GM12878 (cell line): Measurements from ENCODE around the gene TYRP1. TPM values are rescaled to one million over a fixed set of nuclear protein-coding genes. Genes with fewer than 3 reads are reported as not detected.

Experiments used
- ATAC-seq: fragments of 200-7000 bp; cut with Tn5 transposase; 3 replicates; pipeline ENCODE4 v1.9.1; 2020; ENCODE audit warnings: mild to moderate bottlenecking, moderate library complexity
- BruUV-seq: library from RNA; stranded (reverse); fragments of 400-500 nt; replicated peaks from 2 replicates; lab custom pipeline; 2021; lab: Mats Ljungman, UMichigan
- CTCF ChIA-PET: fragments of 300-600 bp; sonication (Branson Sonifier 250); formaldehyde crosslinking; extraction: SDS; loops from one replicate; lab custom pipeline; 2021; ENCODE audit warnings: inconsistent platforms; lab: Yijun Ruan, JAX
- POLR2A ChIA-PET: fragments of 350-600 bp; formaldehyde crosslinking; extraction: SDS; loops from one replicate; lab custom pipeline; 2021; ENCODE audit warnings: inconsistent platforms; lab: Charles Lee
- RAD21 ChIA-PET: fragments of 300-600 bp; sonication (Branson Sonifier 250); formaldehyde crosslinking; loops from one replicate; lab custom pipeline; 2023; ENCODE audit warnings: antibody characterized with exemption; ENCODE audit not compliant: unreplicated experiment; lab: Charles Lee
- SMC1A ChIA-PET: fragments of 300-600 bp; sonication (Branson Sonifier 250); formaldehyde crosslinking; loops from one replicate; lab custom pipeline; 2023; ENCODE audit not compliant: unreplicated experiment, uncharacterized antibody; lab: Charles Lee
- DNase-seq: peaks from one replicate; pipeline ENCODE4 v3.0.0-alpha.2; 2011; ENCODE audit warnings: low read depth, low spot score
- FAIRE-seq: peaks from 3 replicates; lab custom pipeline; 2011; peaks lifted over from hg19 to GRCh38; lab: Jason Lieb, UNC
- H2AFZ ChIP-seq: 2 replicates; pipeline ENCODE4 v1.6.0; 2011; ENCODE audit warnings: low read depth, low read length, control low read depth; ENCODE audit not compliant: control insufficient read depth
- H3K27ac ChIP-seq: 2 replicates; pipeline ENCODE4 v1.5.1; 2011; ENCODE audit warnings: control low read depth; ENCODE audit not compliant: control insufficient read depth, insufficient read depth
- H3K27me3 ChIP-seq, 2 experiments: replicated peaks in 1 of 2; 2 replicates each; pipeline versions ENCODE4 v1.6.0 to v1.6.1; 2011; ENCODE audit warnings: low read length in 1 of 2; ENCODE audit not compliant: control insufficient read depth in 2 of 2, insufficient read depth in 2 of 2
- H3K36me3 ChIP-seq, 2 experiments: 2 replicates each; pipeline ENCODE4 v1.5.1; 2011; ENCODE audit warnings: low read length in 1 of 2; ENCODE audit not compliant: control insufficient read depth in 2 of 2, insufficient read depth in 2 of 2
- H3K4me1 ChIP-seq: 2 replicates; pipeline ENCODE4 v1.6.1; 2011; ENCODE audit warnings: mild to moderate bottlenecking, low read length, moderate library complexity, mixed read lengths; ENCODE audit not compliant: control insufficient read depth, insufficient read depth
- H3K4me2 ChIP-seq: 2 replicates; pipeline ENCODE4 v1.6.0; 2011; ENCODE audit warnings: control low read depth; ENCODE audit not compliant: control insufficient read depth, insufficient read depth
- H3K4me3 ChIP-seq: fragments of 200-600 bp; sonication (generic); 2 replicates; pipeline ENCODE4 v1.5.1; 2016
- H3K79me2 ChIP-seq: 2 replicates; pipeline ENCODE4 v1.6.0; 2011; ENCODE audit warnings: low read length; ENCODE audit not compliant: control insufficient read depth, insufficient read depth
- H3K9ac ChIP-seq: 2 replicates; pipeline ENCODE4 v1.8.0; 2011; ENCODE audit warnings: low read length, control low read depth, mixed read lengths; ENCODE audit not compliant: control insufficient read depth, insufficient read depth
- H3K9me3 ChIP-seq: replicated peaks from 3 replicates; pipeline ENCODE4 v1.5.1; 2011; ENCODE audit warnings: mild to moderate bottlenecking, low read length; ENCODE audit not compliant: control insufficient read depth, insufficient read depth
- H4K20me1 ChIP-seq: 2 replicates; pipeline ENCODE4 v1.6.0; 2011; ENCODE audit not compliant: control insufficient read depth, insufficient read depth
- BCL11A ChIP-seq: IDR thresholded peaks from 2 replicates; pipeline ENCODE4 v1.6.1; 2011; ENCODE audit warnings: low read depth, low read length
- CEBPB ChIP-seq, 2 experiments: fragments of 150-350 bp in 1 of 2; IDR thresholded peaks; 2 replicates each; pipeline ENCODE4 v1.6.1; 2012 to 2014; ENCODE audit warnings: low read depth in 2 of 2, low read length in 2 of 2, borderline replicate concordance in 1 of 2, inconsistent platforms in 1 of 2
- CEBPZ ChIP-seq: fragments of 150-350 bp; IDR thresholded peaks from 2 replicates; pipeline ENCODE4 v1.6.1; 2016; ENCODE audit warnings: low read depth, low read length
- CHD1 ChIP-seq: IDR thresholded peaks from 2 replicates; pipeline ENCODE4 v1.6.1; 2012; ENCODE audit warnings: low read depth, low read length, improper control_type of control experiment
- CHD4 ChIP-seq: fragments of 200-600 bp; sonication (generic); IDR thresholded peaks from 2 replicates; pipeline ENCODE4 v1.6.1; 2016; ENCODE audit warnings: mild to moderate bottlenecking
- E2F4 ChIP-seq: IDR thresholded peaks from 2 replicates; pipeline ENCODE4 v1.6.1; 2012; ENCODE audit warnings: low read depth, low read length, improper control_type of control experiment
- ESRRA ChIP-seq: IDR thresholded peaks from 2 replicates; pipeline ENCODE4 v1.6.1; 2012; ENCODE audit warnings: mild to moderate bottlenecking, low read length, improper control_type of control experiment
- FOS ChIP-seq: IDR thresholded peaks from 3 replicates; pipeline ENCODE4 v1.6.1; 2011; ENCODE audit warnings: borderline replicate concordance; ENCODE audit not compliant: insufficient read length; ENCODE audit errors: extremely low read depth
- FOXM1 ChIP-seq: IDR thresholded peaks from 2 replicates; pipeline ENCODE4 v1.6.1; 2012; ENCODE audit warnings: low read depth, mild to moderate bottlenecking, inconsistent platforms, low read length, moderate library complexity
- GABPA ChIP-seq: IDR thresholded peaks from 2 replicates; pipeline ENCODE4 v1.6.1; 2014; ENCODE audit warnings: antibody characterized with exemption, low read depth, mild to moderate bottlenecking, inconsistent platforms
- IRF4 ChIP-seq: IDR thresholded peaks from 2 replicates; pipeline ENCODE4 v1.6.1; 2011; ENCODE audit warnings: low read depth, low read length
- IRF5 ChIP-seq: fragments of 450-650 bp; IDR thresholded peaks from 2 replicates; pipeline ENCODE4 v1.6.1; 2017; ENCODE audit warnings: borderline replicate concordance
- JUND ChIP-seq: IDR thresholded peaks from 2 replicates; pipeline ENCODE4 v1.6.1; 2012; ENCODE audit warnings: low read depth, mild to moderate bottlenecking, low read length, improper control_type of control experiment, moderate library complexity
- NKRF ChIP-seq: fragments of 450-650 bp; conservative IDR thresholded peaks from 2 replicates; pipeline ENCODE4 v1.6.1; 2017; ENCODE audit warnings: mild to moderate bottlenecking, moderate library complexity
- RB1 ChIP-seq: fragments of 450-650 bp; formaldehyde crosslinking; IDR thresholded peaks from 2 replicates; pipeline ENCODE4 v1.6.1; 2017; ENCODE audit warnings: mild to moderate bottlenecking, borderline replicate concordance
- SMAD5 ChIP-seq: IDR thresholded peaks from 2 replicates; pipeline ENCODE4 v1.6.1; 2016; ENCODE audit warnings: antibody characterized with exemption, low read depth
- ZBED1 ChIP-seq: IDR thresholded peaks from 2 replicates; pipeline ENCODE4 v1.6.1; 2016; ENCODE audit warnings: borderline replicate concordance
- ZNF384 ChIP-seq: IDR thresholded peaks from 2 replicates; pipeline ENCODE4 v1.6.1; 2012; ENCODE audit warnings: low read depth, mild to moderate bottlenecking, low read length, improper control_type of control experiment, borderline replicate concordance
- WGBS: methylation state at CpG from one replicate; pipeline ENCODE4 v1.1.6; 2016; ENCODE audit warnings: low lambda C conversion rate; ENCODE audit not compliant: insufficient replicate concordance, insufficient coverage; ENCODE audit errors: missing lambda C conversion rate; 5-methylcytosine and 5-hydroxymethylcytosine counted together
- in situ Hi-C: fragments of 300-500 bp; cut with MboI; formaldehyde crosslinking; loops from 9 replicates; pipeline ENCODE4 v1.14.3; 2018; ENCODE audit warnings: mixed read lengths
- intact Hi-C: fragments of 100-400 bp; cut with micrococcal nuclease; formaldehyde crosslinking; loops from one replicate; pipeline ENCODE4 v1.14.2; 2022; ENCODE audit not compliant: unreplicated experiment
- polyA plus RNA-seq, 11 experiments: library from polyadenylated mRNA; depleted of rRNA in 4 of 11; unstranded in 6 of 11; stranded (reverse) in 5 of 11; fragments of >200 nt; fragmentation: Nextera tagmentation in 4 of 11; fragmentation: Illumina TruSeq in 1 of 11; extraction: Ambion mirVana in 4 of 11; extraction: Trizol in 1 of 11; gene quantifications; 1 replicate in 1 of 11; 2 replicates in 10 of 11; pipeline versions ENCODE4 v1.2.1 to v1.2.3, GENCODE V29; 2011 to 2016; ENCODE audit warnings: inconsistent platforms in 2 of 11, missing spikeins in 2 of 11, low read depth in 1 of 11
- total RNA-seq, 4 experiments: library from RNA; depleted of rRNA in 3 of 4; stranded (reverse); fragments of >200 nt in 3 of 4; fragmentation: Illumina TruSeq in 1 of 4; extraction: Trizol in 1 of 4; gene quantifications; 2 replicates each; pipeline versions ENCODE4 v1.2.1 to v1.2.3, GENCODE V29; 2013 to 2021

Gene TYRP1
- total and polyA plus RNA-seq, 10 of the 15 experiments (the other 5 are each of a cell fraction or from before 2014, with no cell fraction given), result 0.01 TPM; not detected in 9

GRCh38 chr9:12670006-12670405, 23.2 kb upstream of the TYRP1 start (continued):
- no peak for TF ChIP-seq SMAD5
- TF ChIP-seq FOS, result no peak
- no peak for TF ChIP-seq BCL11A
- no peak for TF ChIP-seq GABPA
- TF ChIP-seq NKRF, result no peak

- no peaks in the 10 kb centered on the region for H4K20me1 ChIP-seq
- no peak overlapping the region for H2AFZ ChIP-seq
- WGBS, result 29% methylated on average over 5 of the region's 5 CpGs
- DNase-seq (no peak), ATAC-seq (no peak), FAIRE-seq (no peak)
- in situ Hi-C loops (no loop called here), intact Hi-C loops (no loop called here)
- H3K79me2 ChIP-seq, result no peaks in the 10 kb centered on the region
- POLR2A ChIA-PET, result no interaction called here
- H3K9me3 ChIP-seq, result no peaks in the 10 kb centered on the region
- H3K4me1 ChIP-seq, result no peaks in the 10 kb centered on the region
- H3K9ac ChIP-seq, result no peak overlapping the region
- no TSS peak for BruUV-seq
- SMC1A ChIA-PET, result no interaction called here
- H3K27me3 ChIP-seq, result no peaks in the 10 kb centered on the region
- no peak overlapping the region for H3K4me3 ChIP-seq
- RAD21 ChIA-PET, result no interaction called here
- H3K4me2 ChIP-seq, result no peak overlapping the region
- no peaks in the 10 kb centered on the region for H3K36me3 ChIP-seq
- H3K27ac ChIP-seq, result no peak overlapping the region
- CTCF ChIA-PET, result no interaction called here
- TF ChIP-seq CHD1, result no peak
- TF ChIP-seq ESRRA, result no peak
- TF ChIP-seq RB1, result no peak
- TF ChIP-seq ZNF384, result no peak
- TF ChIP-seq E2F4, result no peak
- TF ChIP-seq CEBPZ, result no peak
- no peak for TF ChIP-seq IRF5
- no peak for TF ChIP-seq ZBED1
- TF ChIP-seq JUND, result no peak
- TF ChIP-seq FOXM1, result no peak
- TF ChIP-seq CEBPB (IDR thresholded peaks at IDR 0.05; ENCODE audit: borderline replicate concordance in 1 of 2, low read depth in 2 of 2, low read length in 2 of 2), result no peak
- TF ChIP-seq IRF4, result no peak
- no peak for TF ChIP-seq CHD4
Observed at GRCh38 chr9:12674961-12675360, 18.2 kb upstream of the TYRP1 start.
